T-helper 2 cell treated with Interferon-gamma antibody and Interleukin-4, amounts not matched to agents 5 μg/mL and 100 μg/mL, for 36 hours (primary cell): ENCODE measurements around the gene GCM1.
"Not testable (repeated sequence)": the region's sequence is repeated elsewhere in the genome, so short reads cannot be mapped to it uniquely, and the experiment has no call there.

ENCODE experiments used
- DNase-seq: peaks from one replicate; pipeline ENCODE4 v3.0.0; 2021; ENCODE audit warnings: low spot score
- H3K27ac Mint-ChIP-seq: one replicate; pipeline ENCODE4 v1.8.0; 2021; ENCODE audit warnings: mild to moderate bottlenecking, mixed read lengths
- H3K27me3 Mint-ChIP-seq: one replicate; pipeline ENCODE4 v1.8.0; 2021; ENCODE audit warnings: low read depth, mixed read lengths
- H3K36me3 Mint-ChIP-seq: one replicate; pipeline ENCODE4 v1.8.0; 2021; ENCODE audit warnings: low read depth, mixed read lengths
- H3K4me1 Mint-ChIP-seq: one replicate; pipeline ENCODE4 v1.8.0; 2021; ENCODE audit warnings: low read depth, mixed read lengths
- H3K4me3 Mint-ChIP-seq: one replicate; pipeline ENCODE4 v1.8.0; 2022; ENCODE audit warnings: mild to moderate bottlenecking, moderate library complexity, mixed read lengths
- H3K9me3 Mint-ChIP-seq: one replicate; pipeline ENCODE4 v1.8.0; 2021; ENCODE audit warnings: mixed read lengths

The GCM1 gene

DNA sequence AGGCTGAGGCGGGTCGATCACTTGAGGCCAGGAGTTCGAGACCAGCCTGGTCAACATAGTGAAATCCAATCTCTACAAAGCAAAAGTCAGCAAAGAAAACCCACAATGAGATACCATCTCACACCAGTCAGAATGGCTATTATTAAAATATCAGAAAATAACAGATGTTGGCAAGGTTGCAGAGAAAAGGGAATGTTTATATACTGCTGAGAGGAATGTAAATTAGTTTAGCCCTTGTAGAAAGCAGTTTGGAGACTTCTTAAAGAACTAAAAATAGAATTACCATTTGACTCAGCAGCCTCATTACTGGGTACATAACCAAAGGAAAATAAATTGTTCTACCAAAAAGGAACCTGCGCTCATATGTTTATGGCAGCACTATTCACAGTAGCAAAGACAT lies 16.7 kb upstream of the GCM1 start:
- no peaks in the 10 kb centered on the region for H3K36me3 Mint-ChIP-seq
- peaks cover 4% of the 10 kb centered on the region for H3K27me3 Mint-ChIP-seq
- no peak overlapping the region for H3K4me3 Mint-ChIP-seq
- no peak overlapping the region for H3K27ac Mint-ChIP-seq
- DNase-seq = no peak
- no peaks in the 10 kb centered on the region for H3K9me3 Mint-ChIP-seq
- H3K4me1 Mint-ChIP-seq = peaks cover 9% of the 10 kb centered on the region

DNA sequence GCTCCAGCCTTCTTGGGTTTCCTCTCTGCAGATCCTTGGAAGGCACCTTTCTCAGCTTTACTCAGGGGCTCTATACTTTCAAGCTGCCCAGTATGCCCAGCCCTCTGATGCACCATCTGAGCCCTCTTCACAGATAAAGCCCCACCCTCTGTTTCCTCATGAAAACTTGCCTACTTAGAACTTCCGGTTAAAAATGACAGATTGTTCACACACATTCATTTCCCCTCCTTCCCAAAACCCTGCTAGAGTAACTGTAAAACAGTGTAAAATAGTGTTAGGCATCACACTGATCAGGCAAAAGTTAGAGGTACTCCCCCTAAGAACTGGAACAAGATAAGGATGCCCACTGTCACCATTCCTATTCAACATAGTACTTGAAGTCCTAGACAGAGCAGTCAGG lies 14.0 kb upstream of the GCM1 start:
- H3K9me3 Mint-ChIP-seq = no peaks in the 10 kb centered on the region
- no peak overlapping the region for H3K27ac Mint-ChIP-seq
- H3K4me1 Mint-ChIP-seq = peaks cover 9% of the 10 kb centered on the region
- H3K36me3 Mint-ChIP-seq = no peaks in the 10 kb centered on the region
- peaks cover 4% of the 10 kb centered on the region for H3K27me3 Mint-ChIP-seq
- H3K4me3 Mint-ChIP-seq = no peak overlapping the region
- no peak for DNase-seq

DNA sequence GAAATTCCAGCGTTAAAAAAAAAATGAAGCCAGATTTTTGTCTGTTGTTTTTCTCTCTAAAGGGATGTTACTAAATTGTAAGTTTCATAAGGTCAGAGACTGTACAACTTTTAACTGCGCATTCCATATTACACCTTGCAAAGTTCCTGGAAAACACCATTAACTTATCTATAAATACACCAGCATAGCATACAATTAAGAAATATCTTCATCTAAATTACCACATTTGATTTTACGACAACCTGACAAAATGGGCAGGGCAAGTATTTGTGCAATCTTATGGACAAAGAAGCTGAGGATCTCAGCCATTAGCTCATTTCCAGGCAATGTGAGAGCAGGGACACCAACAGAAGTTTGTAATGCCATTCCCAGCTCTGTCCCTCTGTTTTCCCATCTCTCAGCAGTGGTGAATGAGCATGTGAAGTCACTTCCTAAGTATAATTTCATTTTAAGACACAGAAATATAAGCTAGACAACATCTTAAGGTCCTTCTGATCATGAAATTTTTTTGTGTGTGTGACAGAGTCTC lies 12.9 kb upstream of the GCM1 start:
- no peaks in the 10 kb centered on the region for H3K27me3 Mint-ChIP-seq
- no peaks in the 10 kb centered on the region for H3K36me3 Mint-ChIP-seq
- H3K4me1 Mint-ChIP-seq = peaks cover 8% of the 10 kb centered on the region
- no peak overlapping the region for H3K27ac Mint-ChIP-seq
- H3K9me3 Mint-ChIP-seq = no peaks in the 10 kb centered on the region
- no peak overlapping the region for H3K4me3 Mint-ChIP-seq
- no peak for DNase-seq

DNA sequence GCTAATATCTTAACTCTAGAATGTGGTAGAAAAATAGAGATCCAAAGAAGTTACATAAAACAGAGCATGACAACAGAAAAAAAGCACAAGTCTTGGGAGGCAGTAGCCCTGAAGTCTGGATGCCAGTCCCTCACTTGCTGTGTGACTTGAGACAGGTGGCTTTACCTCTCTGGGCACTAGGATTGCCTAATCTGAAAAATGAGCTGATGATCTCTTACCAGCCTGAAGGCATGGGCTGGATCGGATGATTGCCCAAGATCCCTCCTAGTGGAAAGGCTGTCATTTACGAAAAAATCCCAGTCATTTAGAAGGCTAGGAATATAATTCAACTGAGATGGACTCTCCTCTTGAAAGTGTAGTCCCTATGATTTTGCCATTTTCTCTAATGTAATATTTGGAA lies 10.9 kb upstream of the GCM1 start:
- H3K9me3 Mint-ChIP-seq = no peaks in the 10 kb centered on the region
- H3K4me1 Mint-ChIP-seq = peaks cover 8% of the 10 kb centered on the region
- no peaks in the 10 kb centered on the region for H3K36me3 Mint-ChIP-seq
- H3K27ac Mint-ChIP-seq = no peak overlapping the region
- DNase-seq = no peak
- no peaks in the 10 kb centered on the region for H3K27me3 Mint-ChIP-seq
- H3K4me3 Mint-ChIP-seq = no peak overlapping the region

DNA sequence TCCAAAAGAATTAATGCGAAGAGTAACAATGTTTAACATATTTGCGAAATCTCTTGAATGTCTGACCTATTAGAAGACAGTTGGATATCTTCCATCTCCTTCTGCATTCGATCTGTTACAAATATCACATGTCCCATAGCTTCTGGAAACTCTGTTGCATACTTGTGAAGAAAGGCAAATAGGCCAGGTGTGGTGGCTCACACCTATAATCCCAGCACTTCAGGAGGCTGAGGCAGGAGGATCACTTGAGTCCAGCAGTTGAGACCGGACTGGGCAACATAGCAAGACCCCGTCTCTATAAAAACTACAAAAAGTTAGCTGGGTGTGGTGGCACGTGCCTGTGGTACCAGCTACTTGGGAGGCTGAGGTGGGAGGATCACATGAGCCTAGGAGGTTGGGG lies 9.4 kb upstream of the GCM1 start:
- not testable (repeated sequence) for H3K36me3 Mint-ChIP-seq, H3K27ac Mint-ChIP-seq, H3K4me1 Mint-ChIP-seq, H3K27me3 Mint-ChIP-seq, H3K4me3 Mint-ChIP-seq, H3K9me3 Mint-ChIP-seq, DNase-seq

DNA sequence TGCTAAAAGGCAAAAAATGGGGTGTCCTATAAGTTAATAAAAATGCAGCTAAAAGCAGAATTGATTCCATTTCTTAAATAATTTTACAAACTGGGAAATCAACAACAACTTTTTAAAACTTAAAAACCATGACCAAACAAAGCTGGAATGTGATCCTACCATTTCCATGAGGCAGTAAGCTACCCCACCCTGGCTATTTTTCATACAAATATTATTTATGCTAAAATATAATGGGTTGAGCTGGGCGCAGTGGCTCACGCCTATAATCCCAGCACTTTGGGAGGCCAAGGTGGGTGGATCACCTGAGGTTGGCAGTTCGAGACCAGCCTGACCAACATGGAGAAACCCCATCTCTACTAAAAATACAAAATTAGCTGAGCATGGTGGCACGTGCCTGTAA lies 6.6 kb upstream of the GCM1 start:
- H3K27ac Mint-ChIP-seq, H3K27me3 Mint-ChIP-seq, H3K4me3 Mint-ChIP-seq, H3K36me3 Mint-ChIP-seq, H3K4me1 Mint-ChIP-seq, DNase-seq, H3K9me3 Mint-ChIP-seq: not testable (repeated sequence)

DNA sequence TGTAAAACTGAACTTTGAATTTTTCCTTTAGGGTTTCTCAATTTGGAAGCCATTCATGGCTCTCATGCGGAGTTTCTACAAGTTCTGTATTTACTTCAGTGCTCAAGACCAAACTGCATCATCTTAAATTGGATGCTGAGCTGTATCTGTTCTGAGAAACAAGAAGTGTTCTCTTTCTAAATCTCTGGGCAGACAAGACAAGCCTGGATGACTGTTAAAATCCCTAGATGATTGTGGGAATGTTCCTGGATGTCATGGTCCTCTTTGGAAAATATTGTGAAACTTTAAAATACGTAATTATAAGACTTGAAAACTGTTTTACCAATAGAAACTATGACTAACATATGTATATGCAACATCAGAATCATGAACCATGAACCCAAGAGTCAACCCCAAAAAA lies 6.2 kb upstream of the GCM1 start:
- DNase-seq = no peak
- Mint-ChIP-seq H3K9me3 (no peaks in the 10 kb centered on the region), H3K27me3 (peaks cover 2% of the 10 kb centered on the region), H3K4me3 (no peak overlapping the region), H3K4me1 (no peaks in the 10 kb centered on the region), H3K27ac (no peak overlapping the region), H3K36me3 (no peaks in the 10 kb centered on the region)

DNA sequence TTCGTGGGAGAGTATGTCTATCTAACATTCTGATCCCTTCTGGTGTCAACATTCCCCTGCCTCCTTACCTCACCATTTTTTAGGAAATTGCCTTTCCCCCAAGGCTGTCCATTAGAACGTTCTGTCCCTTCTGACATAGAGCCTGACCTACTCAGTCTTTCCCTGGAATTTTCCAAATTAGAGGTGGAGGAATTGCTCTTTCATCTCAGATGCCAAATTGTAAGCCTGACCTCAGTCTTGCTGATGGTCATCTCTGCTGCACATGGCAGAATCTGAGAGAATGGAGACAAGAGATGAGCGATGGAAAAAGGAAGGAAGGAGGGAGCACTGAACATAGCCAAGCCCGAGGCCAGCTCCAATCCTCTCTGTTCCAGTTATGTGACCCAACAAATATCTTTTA lies 5.4 kb upstream of the GCM1 start:
- H3K9me3 Mint-ChIP-seq = no peaks in the 10 kb centered on the region
- no peaks in the 10 kb centered on the region for H3K4me1 Mint-ChIP-seq
- no peaks in the 10 kb centered on the region for H3K36me3 Mint-ChIP-seq
- peaks cover 2% of the 10 kb centered on the region for H3K27me3 Mint-ChIP-seq
- no peak overlapping the region for H3K27ac Mint-ChIP-seq
- no peak for DNase-seq
- no peak overlapping the region for H3K4me3 Mint-ChIP-seq

DNA sequence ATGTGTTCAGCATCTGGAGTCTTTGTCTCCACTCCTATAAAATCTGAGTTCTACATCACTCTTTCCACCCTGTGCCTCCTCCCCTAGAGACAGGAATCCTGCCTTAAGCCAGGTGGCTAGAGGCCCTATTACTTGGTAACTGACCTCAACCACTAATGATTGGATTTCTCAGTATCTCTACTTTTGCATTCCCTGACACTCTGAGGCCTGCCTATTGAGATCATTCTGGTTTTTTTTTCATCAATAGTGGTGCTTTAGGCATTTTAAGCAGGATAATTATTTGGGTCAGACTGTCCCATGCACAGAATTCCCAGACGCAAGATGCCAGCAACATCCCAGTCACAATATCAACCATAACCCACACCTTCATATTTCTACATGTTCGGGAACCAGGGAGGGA lies 3.9 kb upstream of the GCM1 start:
- H3K27ac Mint-ChIP-seq = no peak overlapping the region
- peaks cover 2% of the 10 kb centered on the region for H3K27me3 Mint-ChIP-seq
- H3K4me3 Mint-ChIP-seq = no peak overlapping the region
- H3K36me3 Mint-ChIP-seq = no peaks in the 10 kb centered on the region
- no peaks in the 10 kb centered on the region for H3K9me3 Mint-ChIP-seq
- no peak for DNase-seq
- H3K4me1 Mint-ChIP-seq = no peaks in the 10 kb centered on the region

DNA sequence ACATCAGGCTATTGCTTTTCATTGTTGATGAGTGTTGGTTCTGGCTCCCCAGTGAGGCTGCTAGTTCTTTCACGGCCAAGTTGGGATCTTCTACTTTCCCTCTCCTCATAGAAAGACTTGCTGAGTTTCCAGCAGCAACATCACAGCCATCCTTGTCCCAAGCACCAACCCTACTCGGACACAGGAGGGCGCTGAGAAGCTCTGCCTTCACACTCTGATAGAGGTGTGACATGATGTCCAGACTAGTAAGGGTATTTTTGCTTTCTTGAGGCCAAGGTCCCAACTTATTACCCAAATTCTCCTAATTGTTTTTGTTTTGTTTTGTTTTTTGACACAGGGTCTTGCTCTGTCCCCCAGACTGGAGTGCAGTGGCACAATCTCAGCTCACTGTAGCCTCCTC lies 3.0 kb upstream of the GCM1 start:
- Mint-ChIP-seq H3K9me3 (no peaks in the 10 kb centered on the region), H3K4me3 (no peak overlapping the region), H3K4me1 (no peaks in the 10 kb centered on the region), H3K27ac (no peak overlapping the region), H3K27me3 (peaks cover 2% of the 10 kb centered on the region), H3K36me3 (no peaks in the 10 kb centered on the region)
- no peak for DNase-seq

DNA sequence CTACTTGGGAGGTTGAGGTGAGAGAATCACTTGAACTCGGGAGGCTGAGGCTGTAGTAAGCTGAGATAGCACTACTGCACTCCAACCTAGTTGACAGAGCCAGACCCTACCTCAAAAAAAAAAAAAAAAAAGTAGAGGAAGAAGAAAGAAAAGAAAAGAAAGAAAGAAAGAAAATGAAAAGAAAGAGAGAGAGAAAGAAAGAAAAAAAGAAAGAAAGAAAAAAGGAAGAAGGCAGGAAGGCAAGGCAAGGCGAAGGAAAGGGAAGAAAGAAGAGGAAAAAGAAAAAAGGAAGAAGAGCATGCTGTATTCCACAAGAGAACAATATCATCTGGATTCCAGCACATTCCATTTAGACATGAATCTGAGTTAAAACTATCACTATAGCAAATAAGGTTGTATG lies 3.8 kb downstream of the GCM1 start:
- Mint-ChIP-seq H3K4me1 (no peaks in the 10 kb centered on the region), H3K4me3 (no peak overlapping the region), H3K9me3 (no peaks in the 10 kb centered on the region), H3K27ac (no peak overlapping the region), H3K27me3 (peaks cover 17% of the 10 kb centered on the region), H3K36me3 (no peaks in the 10 kb centered on the region)
- no peak for DNase-seq

DNA sequence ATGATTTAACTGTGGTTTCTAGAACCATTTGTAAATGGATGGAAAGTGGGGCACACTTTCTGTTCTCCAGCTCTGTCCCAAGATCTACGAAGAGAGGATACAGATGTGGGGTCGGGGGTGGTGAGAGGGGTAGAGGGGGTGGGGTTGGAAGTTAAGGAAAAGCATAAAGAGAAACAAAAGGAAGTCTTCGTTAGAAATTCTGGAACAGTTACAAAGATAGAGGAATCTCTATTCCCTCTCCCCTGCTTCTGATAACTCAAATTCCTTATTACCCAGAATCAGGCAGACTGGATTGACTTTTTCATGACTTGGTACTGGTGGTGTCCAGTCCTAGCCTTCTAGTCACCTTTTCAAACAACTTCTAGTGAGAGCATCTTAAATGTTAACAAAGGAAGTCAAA lies 4.9 kb downstream of the GCM1 start:
- no peak for DNase-seq
- no peaks in the 10 kb centered on the region for H3K4me1 Mint-ChIP-seq

DNA sequence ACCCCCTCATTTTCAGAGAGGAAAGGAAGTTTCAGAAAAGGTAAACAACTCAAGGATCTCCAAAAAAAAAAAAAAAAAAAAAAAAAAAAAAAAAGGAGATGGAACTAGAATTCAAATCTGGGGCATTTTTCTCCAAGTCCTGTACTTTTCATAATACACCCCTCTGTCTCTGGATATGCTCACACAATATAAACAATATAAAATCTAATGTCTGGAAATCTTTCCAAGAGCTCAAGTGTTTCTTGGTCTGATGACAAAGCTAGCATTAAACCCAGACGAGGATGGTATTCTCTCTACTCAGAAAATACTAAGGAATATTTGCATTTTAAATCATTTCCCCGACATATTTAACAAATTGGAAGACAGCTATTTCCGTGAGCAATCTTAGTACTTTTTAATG lies 5.8 kb downstream of the GCM1 start:
- Mint-ChIP-seq H3K27ac (no peak overlapping the region), H3K36me3 (no peaks in the 10 kb centered on the region), H3K9me3 (no peaks in the 10 kb centered on the region), H3K27me3 (peaks cover 17% of the 10 kb centered on the region), H3K4me3 (no peak overlapping the region), H3K4me1 (no peaks in the 10 kb centered on the region)
- no peak for DNase-seq

More for the DNA sequence above, 4.9 kb downstream of the GCM1 start:
- H3K27me3 Mint-ChIP-seq = peaks cover 17% of the 10 kb centered on the region
- H3K4me3 Mint-ChIP-seq = no peak overlapping the region
- no peaks in the 10 kb centered on the region for H3K9me3 Mint-ChIP-seq
- no peaks in the 10 kb centered on the region for H3K36me3 Mint-ChIP-seq
- H3K27ac Mint-ChIP-seq = no peak overlapping the region

DNA sequence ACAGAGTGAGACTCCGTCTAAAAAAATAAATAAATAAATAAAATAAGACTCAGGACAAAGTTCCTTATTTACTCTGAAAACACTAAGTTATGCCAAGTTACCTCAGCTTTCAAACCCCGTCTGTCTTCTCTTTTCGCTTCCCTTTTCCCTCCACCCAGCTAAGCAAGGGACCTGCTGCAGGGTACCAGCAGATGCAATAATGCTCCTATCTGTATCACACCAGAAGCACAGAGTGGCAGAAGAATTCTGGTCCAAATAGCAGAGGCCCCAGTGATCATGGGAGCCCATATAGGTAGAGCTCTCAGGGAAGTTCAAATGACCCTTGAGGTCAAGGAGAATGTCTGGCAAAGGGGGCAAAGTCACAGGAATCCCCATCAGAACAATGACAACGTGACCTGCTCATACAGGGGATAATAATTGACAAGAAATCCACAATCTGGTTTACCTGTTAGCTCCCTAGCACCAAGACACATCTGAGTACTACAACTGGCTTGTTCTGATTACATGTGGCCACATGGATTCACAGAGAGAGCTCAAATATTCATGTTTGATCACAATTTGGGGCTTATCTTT lies 8.7 kb downstream of the GCM1 start:
- peaks cover under 1% of the 10 kb centered on the region for H3K4me1 Mint-ChIP-seq
- no peaks in the 10 kb centered on the region for H3K9me3 Mint-ChIP-seq
- no peaks in the 10 kb centered on the region for H3K36me3 Mint-ChIP-seq
- H3K27me3 Mint-ChIP-seq = peaks cover 11% of the 10 kb centered on the region
- H3K27ac Mint-ChIP-seq = no peak overlapping the region
- H3K4me3 Mint-ChIP-seq = no peak overlapping the region
- DNase-seq = no peak

DNA sequence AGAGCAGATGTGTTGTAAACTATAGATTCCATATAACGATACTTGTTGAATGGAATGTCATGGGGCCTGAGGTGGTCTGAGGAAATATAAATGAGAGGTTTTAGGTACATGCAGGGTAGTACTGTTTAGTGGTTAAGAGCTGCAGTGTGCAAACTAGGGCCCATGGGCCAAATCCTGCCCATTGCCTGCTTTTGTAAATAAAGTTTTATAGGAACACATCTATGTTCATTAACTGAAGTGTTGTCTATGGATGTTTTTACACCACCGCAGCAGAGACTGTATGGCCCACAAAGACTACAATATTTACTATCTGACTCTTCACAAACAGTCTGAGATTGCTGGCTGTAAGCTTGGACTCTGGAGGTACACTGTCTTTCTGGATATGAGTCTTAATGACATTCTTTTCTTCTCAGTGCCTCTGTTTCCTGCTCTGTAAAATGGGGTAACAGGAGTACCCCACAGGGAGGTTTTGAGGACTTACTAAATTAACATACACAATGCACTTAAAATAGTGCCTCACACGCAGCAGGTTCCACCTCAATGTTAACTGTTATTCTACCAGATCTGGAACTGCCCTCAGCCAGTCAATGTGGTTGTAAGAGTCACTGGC lies 12.5 kb downstream of the GCM1 start:
- no peak overlapping the region for H3K4me3 Mint-ChIP-seq
- H3K9me3 Mint-ChIP-seq = no peaks in the 10 kb centered on the region
- no peak overlapping the region for H3K27ac Mint-ChIP-seq
- no peaks in the 10 kb centered on the region for H3K36me3 Mint-ChIP-seq
- no peak for DNase-seq
- H3K27me3 Mint-ChIP-seq = peaks cover 8% of the 10 kb centered on the region
- peaks cover 4% of the 10 kb centered on the region for H3K4me1 Mint-ChIP-seq
